Measurements from ENCODE around the gene USP32. TPM values are rescaled to one million over a fixed set of nuclear protein-coding genes. Genes with fewer than 3 reads are reported as not detected.

The USP32 gene
- polyA plus RNA-seq, 3 donors = 10.1 to 26.6 (median 16.6) TPM

- no peak overlapping the region for H3K4me3 Mint-ChIP-seq
- H2AFZ ChIP-seq (ENCODE audit: insufficient read depth, low read depth, low read length, poor library complexity, severe bottlenecking) = no peak overlapping the region
- no peaks in the 10 kb centered on the region for H4K20me1 ChIP-seq (ENCODE audit: insufficient read depth, low read length)
- peaks cover 47 to 73% of the 10 kb centered on the region in 2 donors for H3K36me3 ChIP-seq (replicated peaks in 1 of 2; ENCODE audit: control insufficient read depth in 1 of 2, insufficient read depth in 2 of 2, low read length in 2 of 2)
- DNase-seq = no peak
- H3K9me3 Mint-ChIP-seq = no peaks in the 10 kb centered on the region
- H3K27ac Mint-ChIP-seq = no peak overlapping the region
- no peak for TF ChIP-seq CTCF (IDR thresholded peaks at IDR 0.05)
- H3K4me1 Mint-ChIP-seq = no peaks in the 10 kb centered on the region
- no peak overlapping the region for H3K4me3 ChIP-seq (replicated peaks in 1 of 3; ENCODE audit: low read depth in 2 of 3, low read length in 3 of 3)
- WGBS (ENCODE audit: insufficient coverage) = no CpG with 5 or more reads among the region's 7 CpGs
- H3K36me3 Mint-ChIP-seq = peaks cover 47 to 57% of the 10 kb centered on the region in 2 donors
- no peaks in the 10 kb centered on the region for H3K79me2 ChIP-seq (ENCODE audit: insufficient read depth, low read length)
- H3K9ac ChIP-seq (ENCODE audit: insufficient read depth, low read length, poor library complexity, severe bottlenecking) = no peak overlapping the region
- intact Hi-C loops (cut with micrococcal nuclease) = no loop called here
- H3K27ac ChIP-seq (ENCODE audit: low read depth in 1 of 2, low read length in 2 of 2) = no peak overlapping the region
- H3K9me3 ChIP-seq (replicated peaks in 1 of 2; ENCODE audit: control insufficient read depth in 1 of 2, insufficient read depth in 1 of 2, low read length in 2 of 2) = no peaks in the 10 kb centered on the region
- no peaks in the 10 kb centered on the region for H3K4me1 ChIP-seq (ENCODE audit: control insufficient read depth in 1 of 2, insufficient read depth in 2 of 2, low read length in 2 of 2)
- H3K27me3 ChIP-seq (ENCODE audit: control insufficient read depth in 2 of 2, insufficient read depth in 2 of 2, low read length in 2 of 2) = no peaks in the 10 kb centered on the region
- H3K4me2 ChIP-seq (replicated peaks; ENCODE audit: extremely low read depth, low read length, poor library complexity, severe bottlenecking) = no peak overlapping the region
- H3K27me3 Mint-ChIP-seq (ENCODE audit: low read depth in 3 of 3) = peaks cover 0 to 2% (median 0%) of the 10 kb centered on the region in 3 donors
Measured at GRCh38 chr17:60247836-60248461, 144.0 kb downstream of the USP32 start.

- no peak overlapping the region for H2AFZ ChIP-seq (ENCODE audit: insufficient read depth, low read depth, low read length, poor library complexity, severe bottlenecking)
- intact Hi-C loops (cut with micrococcal nuclease) = no loop called here
- no peaks in the 10 kb centered on the region for H3K4me1 ChIP-seq (ENCODE audit: control insufficient read depth in 1 of 2, insufficient read depth in 2 of 2, low read length in 2 of 2)
- WGBS (ENCODE audit: insufficient coverage) = no CpG with 5 or more reads among the region's 8 CpGs
- H3K4me2 ChIP-seq (replicated peaks; ENCODE audit: extremely low read depth, low read length, poor library complexity, severe bottlenecking) = no peak overlapping the region
- H3K4me3 ChIP-seq (replicated peaks in 1 of 3; ENCODE audit: low read depth in 2 of 3, low read length in 3 of 3) = no peak overlapping the region
- no peak overlapping the region for H3K9ac ChIP-seq (ENCODE audit: insufficient read depth, low read length, poor library complexity, severe bottlenecking)
- H3K27me3 ChIP-seq (ENCODE audit: control insufficient read depth in 2 of 2, insufficient read depth in 2 of 2, low read length in 2 of 2) = no peaks in the 10 kb centered on the region
- DNase-seq = no peak
- no peak for TF ChIP-seq CTCF (IDR thresholded peaks at IDR 0.05)
- Mint-ChIP-seq H3K36me3 (peaks cover 45 to 54% of the 10 kb centered on the region in 2 donors), H3K27me3 (ENCODE audit: low read depth in 3 of 3) (peaks cover 0 to 2% (median 0%) of the 10 kb centered on the region in 3 donors), H3K27ac (no peak overlapping the region), H3K9me3 (peaks cover 0 to 1% (median 0%) of the 10 kb centered on the region in 7 donors), H3K4me1 (no peaks in the 10 kb centered on the region), H3K4me3 (no peak overlapping the region)
- H4K20me1 ChIP-seq (ENCODE audit: insufficient read depth, low read length) = no peaks in the 10 kb centered on the region
- no peaks in the 10 kb centered on the region for H3K9me3 ChIP-seq (replicated peaks in 1 of 2; ENCODE audit: control insufficient read depth in 1 of 2, insufficient read depth in 1 of 2, low read length in 2 of 2)
- no peak overlapping the region for H3K27ac ChIP-seq (ENCODE audit: low read depth in 1 of 2, low read length in 2 of 2)
- peaks cover 35 to 69% of the 10 kb centered on the region in 2 donors for H3K36me3 ChIP-seq (replicated peaks in 1 of 2; ENCODE audit: control insufficient read depth in 1 of 2, insufficient read depth in 2 of 2, low read length in 2 of 2)
- no peaks in the 10 kb centered on the region for H3K79me2 ChIP-seq (ENCODE audit: insufficient read depth, low read length)
Measured at GRCh38 chr17:60244656-60245055, 147.3 kb downstream of the USP32 start.

Measured in CD14-positive monocyte (primary cell).